Stimulated activated CD8-positive, alpha-beta memory T cell treated with anti-CD3 and anti-CD28 coated beads, Interleukin-7, amount 100 ng/mL, for 48 hours (primary cell): ENCODE results near the gene PIK3CG.
A peak's percentile ranks its signal among the peaks of the same experiment; 100 is the strongest.
"Not testable (repeated sequence)": the region's sequence is repeated elsewhere in the genome, so short reads cannot be mapped to it uniquely, and the experiment has no call there.

ENCODE experiments used
- DNase-seq, 2 donors: peaks; one replicate each; pipeline ENCODE4 v3.0.0-alpha.2; 2020; ENCODE audit warnings: low read depth in 1 of 2; ENCODE audit errors: extremely low read depth in 1 of 2

Gene PIK3CG

DNA sequence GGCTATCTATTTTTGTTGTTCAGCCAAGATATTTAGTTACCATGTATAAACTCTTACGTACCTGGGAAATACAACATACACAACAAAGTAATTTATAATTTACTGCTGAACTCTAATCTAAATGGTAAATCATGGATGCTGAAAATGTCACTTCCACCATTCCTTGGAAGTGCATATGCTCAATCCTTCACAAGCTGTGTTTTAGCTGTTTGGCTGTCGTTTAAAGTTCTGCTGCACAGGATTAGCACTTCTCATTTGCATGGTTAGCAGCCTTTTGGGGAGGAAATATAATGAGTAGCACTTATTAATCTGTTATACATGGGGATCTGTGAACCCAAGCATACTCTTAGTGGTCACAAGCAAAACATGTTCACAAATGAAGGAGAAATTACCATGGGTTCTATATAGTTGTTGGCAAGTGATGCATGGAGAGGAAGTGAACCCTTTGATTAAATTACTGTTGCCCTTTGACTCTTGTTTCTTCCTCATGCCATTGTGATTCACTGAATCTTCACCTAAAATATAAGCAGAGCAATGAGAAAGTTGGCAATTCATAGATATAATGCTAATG lies 18.5 kb downstream of the PIK3CG start:
- no peak for DNase-seq

DNA sequence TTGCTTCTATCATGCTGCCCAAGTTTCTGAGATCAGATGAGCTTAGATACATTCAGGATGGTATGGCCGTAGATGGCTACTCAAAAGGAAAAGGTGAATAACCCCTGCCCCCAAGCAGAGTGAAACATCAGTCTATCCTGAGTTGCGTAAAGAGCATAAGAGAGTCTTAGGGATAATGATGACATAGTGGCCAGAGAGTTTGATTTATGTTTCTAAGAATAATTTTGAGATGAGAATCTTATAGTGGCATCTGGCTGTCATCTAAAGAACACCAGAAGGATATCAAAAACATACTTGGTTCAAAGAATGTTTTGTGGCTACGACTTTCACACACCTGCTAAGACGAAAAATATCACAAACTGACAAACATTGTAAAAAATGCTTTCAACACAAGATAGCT lies 20.6 kb downstream of the PIK3CG start:
- no peak for DNase-seq

DNA sequence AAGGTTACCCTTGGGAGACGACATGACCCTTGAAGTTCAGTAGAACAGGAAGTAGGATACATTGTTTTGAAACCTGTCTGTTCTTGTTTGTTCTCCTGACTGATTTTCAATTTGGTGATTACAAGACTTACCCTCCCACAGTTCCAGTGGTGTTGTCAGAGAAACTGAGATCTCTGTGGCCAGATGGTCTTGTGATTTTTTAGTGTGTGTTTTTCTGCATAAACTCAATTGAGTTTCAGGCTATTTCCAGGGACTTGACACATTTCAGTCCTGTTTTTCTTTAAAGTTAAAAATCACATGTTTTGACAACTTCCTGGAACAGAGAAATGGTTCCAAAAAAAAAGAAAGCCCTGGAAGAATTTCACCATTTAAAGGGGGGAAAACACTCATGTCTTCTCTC lies 22.3 kb downstream of the PIK3CG start:
- DNase-seq, result no peak

DNA sequence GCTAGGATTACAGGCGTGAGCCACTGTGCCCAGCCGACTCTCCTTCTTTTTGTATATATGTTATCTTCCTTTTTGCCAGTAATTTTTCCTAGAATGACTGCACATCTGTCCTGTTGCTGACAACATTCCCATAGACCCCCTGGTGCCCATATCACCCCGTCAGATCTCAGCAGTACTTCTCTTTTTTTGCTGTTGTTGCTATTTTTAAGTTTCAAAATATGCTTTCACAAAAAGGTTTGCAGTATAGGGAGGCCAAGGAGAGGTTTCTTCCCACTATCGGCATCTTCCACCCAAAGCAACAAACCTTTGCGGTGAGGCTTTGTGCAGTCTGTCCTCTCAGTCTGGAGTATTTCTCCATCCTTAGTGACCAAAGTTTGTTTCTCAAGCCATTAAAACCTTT lies 23.1 kb downstream of the PIK3CG start:
- DNase-seq, result no peak

DNA sequence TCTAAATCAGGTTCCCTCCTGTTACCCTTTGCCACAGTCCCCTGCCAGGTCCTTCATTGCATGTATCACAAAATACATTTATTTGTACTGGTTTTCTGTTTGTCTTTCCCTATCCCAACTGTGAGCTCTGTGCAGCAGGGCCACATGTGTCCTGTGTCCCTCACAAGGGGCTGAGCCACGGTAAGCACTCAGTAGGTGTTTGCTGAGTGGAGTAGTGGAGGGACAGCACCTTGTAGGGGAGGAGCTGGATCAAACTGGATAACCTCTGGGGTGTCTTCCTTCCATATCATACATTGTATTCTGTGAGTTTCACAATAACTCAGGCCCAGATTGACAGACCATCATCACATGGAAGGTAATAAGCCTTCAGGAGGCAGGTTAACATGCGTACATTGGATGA lies 25.9 kb downstream of the PIK3CG start:
- no peak for DNase-seq

DNA sequence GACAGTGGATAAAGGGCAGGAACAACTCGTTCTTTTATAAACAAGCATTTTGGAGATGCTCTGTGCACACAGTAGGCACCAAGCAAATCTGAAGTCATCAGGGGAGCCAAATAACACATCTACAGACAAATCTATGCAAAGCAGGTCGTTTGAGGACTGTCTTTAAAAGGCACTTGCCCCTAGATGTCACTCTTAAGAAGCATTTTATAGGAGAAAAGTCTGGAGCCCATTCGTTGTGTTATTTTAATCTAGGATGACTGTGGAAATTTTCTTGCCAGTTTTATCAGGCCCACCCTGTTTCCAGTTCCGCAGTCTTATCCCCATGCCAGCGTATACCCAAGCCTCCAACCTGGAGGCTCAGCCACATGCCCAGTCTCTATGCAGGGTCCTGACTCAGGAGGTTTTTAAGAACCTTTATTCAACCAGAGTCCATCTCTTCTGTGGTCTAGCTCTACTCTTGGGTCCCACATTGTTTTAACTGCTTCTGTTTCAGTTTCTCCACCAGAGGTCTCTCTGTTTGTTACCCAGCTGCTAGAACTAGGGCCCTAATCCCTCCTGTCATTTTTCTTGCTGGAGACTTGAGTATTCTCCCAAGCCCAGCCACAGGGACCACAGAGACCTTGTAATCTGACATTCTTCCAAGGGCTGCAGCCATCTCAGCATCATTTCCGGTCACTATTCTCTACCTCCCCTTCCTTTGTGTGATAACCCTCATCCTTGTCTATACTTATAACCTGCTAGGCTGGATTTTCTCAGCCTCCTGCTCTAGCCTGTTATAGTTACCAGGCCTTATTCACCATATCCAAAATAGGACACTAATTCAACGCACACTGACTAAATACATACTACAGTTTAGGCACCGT lies 26.7 kb downstream of the PIK3CG start:
- no peak for DNase-seq

DNA sequence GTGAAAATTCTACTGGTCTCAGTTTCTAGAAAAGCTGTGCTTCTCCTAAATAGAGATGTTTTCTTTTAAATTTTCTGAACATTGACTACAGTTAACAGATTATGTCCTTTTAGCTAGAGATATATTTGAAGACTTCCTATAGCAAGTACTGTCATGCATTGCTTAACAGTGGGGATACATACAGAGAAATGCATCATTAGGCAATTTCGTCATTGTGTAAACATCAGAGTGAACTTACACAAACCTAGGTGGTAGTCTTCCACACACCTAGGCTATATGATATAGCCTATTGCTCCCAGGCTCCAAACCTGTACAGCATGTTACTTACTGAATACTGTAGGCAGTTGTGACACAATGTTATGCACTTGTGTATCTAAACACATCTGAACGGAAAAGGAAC lies 28.5 kb downstream of the PIK3CG start:
- DNase-seq, result no peak

DNA sequence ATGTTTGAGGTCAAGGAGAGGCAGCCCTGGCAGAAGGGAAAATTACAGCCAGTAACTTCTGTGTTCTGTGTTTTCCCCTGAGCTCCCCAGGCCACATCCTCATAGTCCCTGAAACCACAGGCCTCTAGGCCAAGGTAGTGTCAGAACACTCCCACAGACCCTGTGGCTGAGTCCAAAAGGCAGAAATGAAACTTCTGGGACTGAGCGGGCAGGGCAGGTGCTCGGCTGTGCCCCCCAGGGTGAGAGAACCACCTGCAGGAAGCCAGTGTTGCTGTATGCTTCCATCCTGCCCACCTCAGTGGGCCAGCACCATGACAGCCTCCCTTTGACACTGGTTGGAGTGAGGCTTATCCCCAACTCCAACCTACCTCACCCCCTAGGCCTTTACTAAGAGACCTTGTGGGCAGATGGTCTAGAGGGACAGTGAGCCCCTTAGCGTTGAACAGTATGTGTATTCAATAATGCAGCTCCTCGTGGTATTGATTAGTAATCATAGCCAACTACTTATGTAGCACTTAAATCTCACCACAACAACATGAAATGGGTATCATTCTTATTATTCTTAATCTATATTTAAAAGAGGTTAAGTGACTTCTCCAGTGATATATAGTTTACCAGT lies 30.3 kb downstream of the PIK3CG start:
- peak in 1 of 2 donors; percentile 17 for DNase-seq

DNA sequence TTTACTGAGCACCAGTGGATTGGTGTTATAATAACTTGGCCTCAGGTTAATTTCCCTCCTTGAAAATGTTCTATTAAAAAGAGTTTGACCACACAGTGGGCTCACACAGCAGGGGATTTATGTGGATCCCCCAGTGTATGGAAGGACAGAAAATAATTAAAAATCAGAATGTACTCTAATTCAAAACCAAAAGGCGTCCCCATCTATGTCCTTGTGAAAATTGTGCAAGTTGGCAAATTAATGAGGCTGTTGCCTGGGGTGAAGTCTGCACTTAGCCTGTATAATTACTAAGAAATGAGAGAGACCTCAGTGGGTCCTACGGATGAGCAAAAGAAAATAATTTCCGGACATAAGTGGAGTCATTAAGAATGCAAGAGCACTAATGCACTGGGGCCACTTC lies 31.1 kb downstream of the PIK3CG start:
- no peak for DNase-seq

DNA sequence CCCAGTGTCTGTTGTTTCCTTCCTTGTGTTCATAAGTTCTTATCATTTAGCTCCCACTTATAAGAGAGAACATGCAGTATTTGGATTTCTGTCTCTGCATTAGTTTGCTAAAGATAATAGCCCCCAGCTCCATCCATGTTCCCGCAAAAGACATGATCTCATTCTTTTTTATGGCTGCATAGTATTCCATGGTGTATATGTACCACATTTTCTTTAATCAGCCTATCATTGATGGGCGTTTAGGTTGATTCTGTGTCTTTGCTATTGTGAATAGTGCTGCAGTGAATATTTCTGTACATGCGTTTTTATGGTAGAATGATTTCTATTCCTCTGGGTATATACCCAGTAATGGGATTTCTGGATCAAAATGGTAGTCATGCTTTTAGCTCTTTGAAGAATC lies 32.5 kb downstream of the PIK3CG start:
- DNase-seq, result not testable (repeated sequence)

DNA sequence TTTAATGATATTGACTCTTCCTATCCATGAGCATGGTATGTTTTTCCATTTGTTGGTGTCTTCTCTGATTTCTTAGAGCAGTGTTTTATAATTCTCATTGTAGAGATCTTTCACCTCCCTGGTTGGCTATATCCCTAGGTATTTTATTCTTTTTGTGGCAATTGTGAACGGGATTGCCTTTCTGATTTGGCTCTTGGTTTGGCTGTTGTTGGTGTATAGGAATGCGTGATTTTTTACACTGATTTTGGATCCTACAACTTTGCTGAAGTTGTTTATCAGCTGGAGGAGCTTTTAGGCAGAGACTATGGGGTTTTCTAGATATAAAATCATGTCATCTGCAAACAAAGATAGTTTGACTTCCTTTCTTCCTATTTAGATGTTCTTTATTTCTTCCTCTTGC lies 33.9 kb downstream of the PIK3CG start:
- not testable (repeated sequence) for DNase-seq

DNA sequence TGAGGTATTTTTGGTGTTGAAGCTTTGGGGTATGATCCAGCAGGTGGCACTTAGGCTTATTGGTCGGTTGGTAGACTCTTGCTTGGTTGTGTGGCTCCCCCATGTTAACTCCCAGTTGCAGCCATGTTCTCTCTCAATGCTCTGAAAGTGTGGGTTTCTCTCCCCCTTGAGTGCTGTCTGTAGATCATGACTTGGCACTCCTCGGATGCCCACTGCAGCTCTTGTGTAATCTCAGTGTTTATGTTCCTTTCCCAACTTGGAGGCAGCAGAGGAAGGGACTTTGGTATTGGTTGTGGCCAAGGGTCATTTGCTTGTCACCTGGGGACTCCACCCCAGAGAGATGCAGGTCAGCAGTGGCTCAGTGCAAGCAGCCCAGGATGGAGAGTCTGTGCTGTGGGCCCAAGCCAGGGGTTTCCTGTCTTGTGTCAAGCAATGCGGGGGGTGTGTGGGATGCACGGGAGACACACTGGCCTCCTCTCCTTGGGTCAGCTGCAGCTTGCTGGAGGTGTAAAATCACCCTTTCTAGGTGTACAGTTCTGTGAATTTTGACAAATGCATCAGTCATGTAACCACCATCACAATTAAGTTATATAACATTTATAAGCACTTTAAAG lies 36.9 kb downstream of the PIK3CG start:
- DNase-seq, result no peak

DNA sequence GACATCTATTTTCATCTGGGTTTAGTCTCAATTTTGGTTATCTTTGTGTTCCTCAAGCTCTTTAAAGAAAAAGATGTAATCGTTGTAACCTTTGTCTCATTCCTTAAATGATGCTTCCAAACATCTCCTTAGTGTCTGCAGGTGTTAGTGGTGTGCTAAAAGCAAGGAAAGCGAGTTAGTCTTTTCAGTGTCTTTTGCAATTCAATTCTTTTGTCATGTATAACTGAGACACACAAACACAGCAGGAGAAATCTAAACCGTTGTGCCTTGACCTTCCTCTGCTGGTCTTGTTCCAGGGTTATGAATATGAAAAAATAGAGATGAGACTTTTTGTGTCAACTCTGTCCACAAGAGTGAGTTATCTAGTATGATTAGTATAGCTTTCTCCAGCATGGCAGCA lies 40.7 kb downstream of the PIK3CG start:
- DNase-seq, result no peak

DNA sequence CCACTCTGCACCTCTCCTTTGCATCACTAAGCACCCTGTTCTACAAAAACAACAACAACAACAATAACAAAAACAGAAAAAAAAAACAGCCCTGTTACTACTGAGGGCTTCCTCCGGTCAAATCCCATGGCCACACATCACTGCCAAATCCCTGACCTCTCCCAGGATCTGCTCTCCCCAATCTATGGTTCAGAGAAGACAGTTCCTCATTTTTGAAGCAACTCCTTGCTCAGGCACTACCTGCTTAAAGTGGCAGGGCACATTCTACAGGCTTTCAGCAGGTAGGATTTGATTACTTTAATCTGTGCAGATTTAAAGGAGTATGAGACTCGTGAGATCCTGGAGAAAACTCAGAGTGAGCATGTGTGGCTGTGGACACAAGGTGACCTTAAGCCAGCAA lies 46.9 kb downstream of the PIK3CG start:
- no peak for DNase-seq

DNA sequence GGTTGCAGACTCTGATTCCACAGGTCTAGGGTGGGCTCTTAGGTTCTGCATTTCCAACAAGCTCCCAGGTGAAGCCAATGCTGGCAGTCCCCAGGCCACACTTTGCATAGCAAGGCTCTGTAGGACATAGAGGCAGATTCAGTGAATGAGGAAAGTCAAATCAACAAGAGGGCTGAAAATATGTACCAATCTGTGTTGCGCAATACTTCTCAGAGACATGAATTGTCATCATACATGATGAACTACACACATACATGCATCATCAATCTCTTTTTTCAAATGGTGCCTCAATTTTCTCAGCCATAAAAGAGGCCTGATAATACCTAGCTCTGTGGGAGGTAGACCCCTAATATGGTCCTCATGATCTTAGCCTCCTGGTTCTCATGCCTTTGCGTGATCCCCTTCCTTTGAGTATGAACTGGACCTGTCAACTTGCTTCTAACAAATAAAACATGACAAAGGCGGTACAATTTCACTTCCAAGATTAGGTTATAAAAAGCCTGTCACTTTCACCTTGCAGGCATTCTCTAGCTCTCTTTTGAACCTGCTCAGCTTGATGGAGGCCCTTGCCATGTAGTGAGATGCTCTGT lies 49.0 kb downstream of the PIK3CG start:
- no peak for DNase-seq

DNA sequence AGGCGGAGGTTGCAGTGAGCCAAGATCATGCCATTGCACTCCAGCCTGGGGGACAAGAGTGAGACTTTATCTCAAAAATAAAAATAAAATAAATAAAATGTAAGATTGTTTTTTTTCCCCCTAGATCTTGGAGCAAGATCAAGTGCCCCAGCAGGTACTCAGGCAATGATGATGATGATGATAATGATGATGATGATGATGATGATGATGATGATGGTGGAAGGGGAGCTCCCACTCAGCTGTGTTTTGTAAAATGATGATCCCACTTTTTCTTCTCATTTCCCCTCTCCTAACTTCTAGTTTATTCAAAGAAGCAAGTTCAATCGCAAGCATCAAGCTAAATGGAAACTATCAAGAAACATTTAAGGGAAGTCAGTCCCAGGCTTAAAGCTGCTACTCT lies 50.3 kb downstream of the PIK3CG start:
- DNase-seq, result no peak

DNA sequence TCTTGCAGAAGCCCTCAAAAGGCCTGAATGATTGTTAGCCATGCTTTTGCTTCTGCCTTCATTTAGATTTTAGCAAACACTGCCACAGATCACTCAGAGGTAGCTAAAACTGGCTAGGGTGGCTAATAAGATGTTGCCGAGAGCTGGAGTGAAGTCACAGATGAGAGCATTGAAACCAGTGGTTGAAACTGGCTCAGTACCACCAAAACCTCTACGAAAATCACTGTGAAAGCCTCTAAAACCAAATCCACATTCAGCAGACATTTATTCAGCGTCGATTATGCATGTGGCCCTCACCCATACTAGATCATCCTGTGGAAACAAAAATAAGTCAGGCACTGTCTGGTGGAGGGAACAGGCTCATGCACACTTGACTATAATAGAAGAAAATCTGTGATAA lies 50.8 kb downstream of the PIK3CG start:
- DNase-seq, result peak in 1 of 2 donors; percentile 9

DNA sequence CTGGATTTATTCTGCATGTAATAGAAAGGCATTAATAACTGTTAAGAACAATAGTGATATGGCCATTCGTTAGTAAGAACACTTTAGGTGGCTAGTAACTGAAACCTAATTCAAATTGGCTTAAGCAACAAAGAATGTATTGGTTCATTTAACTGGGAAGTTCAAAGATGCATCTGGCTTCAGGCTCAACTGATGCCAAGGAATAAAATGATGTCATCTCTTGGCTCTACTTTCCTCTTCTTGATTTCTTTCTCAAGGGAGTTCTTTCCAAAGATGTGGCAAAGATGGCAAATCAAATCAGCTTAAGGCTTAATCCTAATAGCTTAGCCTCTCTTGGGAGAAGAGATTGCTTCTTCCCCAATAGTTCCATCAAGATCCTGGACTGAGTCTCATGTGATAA lies 51.6 kb downstream of the PIK3CG start:
- DNase-seq, result no peak

DNA sequence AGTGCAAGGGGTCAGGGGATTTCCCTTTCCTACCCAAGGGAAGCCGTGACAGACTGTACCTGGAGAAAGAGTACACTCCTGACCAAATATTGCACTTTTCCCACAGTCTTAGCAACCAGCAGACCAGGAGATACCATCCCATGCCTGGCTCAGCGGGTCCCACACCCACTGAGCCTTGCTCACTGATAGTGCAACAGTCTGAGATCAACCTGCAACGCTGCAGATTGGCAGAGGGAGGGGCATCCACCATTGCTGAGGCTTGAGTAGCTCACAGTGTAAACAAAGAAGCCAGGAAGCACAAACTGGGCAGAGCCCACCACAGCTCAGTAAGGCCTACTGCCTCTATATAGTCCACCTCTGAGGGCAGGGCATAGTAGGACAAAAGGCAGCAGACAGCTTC lies 53.9 kb downstream of the PIK3CG start:
- DNase-seq, result no peak

DNA sequence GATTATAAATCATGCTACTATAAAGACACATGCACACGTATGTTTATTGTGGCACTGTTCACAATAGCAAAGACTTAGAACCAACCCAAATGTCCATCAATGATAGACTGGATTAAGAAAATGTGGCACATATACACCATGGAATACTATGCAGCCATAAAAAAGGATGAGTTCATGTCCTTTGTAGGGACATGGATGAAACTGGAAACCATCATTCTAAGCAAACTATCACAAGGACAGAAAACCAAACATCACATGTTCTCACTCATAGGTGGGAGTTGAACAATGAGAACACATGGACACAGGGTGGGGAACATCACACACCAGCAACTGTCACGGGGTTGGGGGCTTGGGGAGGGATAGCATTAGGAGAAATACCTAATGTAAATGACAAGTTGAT lies 59.4 kb downstream of the PIK3CG start:
- not testable (repeated sequence) for DNase-seq

DNA sequence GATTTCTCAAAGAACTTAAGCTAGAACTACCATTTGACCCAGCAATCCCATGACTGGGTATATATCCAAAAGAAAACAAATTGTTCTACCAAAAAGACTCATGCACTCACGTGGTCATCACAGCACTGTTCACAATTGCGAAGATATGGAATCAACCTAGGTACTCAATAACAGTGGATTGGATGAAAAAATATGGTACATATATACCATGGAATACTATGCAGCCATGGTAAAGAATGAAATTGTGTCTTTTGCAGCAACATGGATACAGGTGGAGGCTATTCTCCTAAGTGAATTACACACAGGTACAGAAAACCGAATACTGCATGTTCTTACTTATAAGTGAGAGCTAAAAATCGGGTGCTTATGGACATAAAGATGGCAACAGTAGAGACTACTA lies 61.8 kb downstream of the PIK3CG start:
- DNase-seq, result no peak
